Breast epithelium (tissue), 3 donors: ENCODE measurements around the gene RNH1.

Source experiments
- POLR2A ChIP-seq: fragments of 450-650 bp; IDR thresholded peaks from one replicate; pipeline ENCODE4 v1.6.1; 2016; ENCODE audit warnings: antibody characterized with exemption, mild to moderate bottlenecking, moderate library complexity
- TF ChIP-seq, protein P1 (sequence below), 3 donors: fragments of 450-650 bp; IDR thresholded peaks; one replicate each; pipeline ENCODE4 v1.5.1; 2016 to 2017; ENCODE audit warnings: antibody characterized with exemption in 3 of 3, mild to moderate bottlenecking in 3 of 3, moderate library complexity in 3 of 3

DNA sequence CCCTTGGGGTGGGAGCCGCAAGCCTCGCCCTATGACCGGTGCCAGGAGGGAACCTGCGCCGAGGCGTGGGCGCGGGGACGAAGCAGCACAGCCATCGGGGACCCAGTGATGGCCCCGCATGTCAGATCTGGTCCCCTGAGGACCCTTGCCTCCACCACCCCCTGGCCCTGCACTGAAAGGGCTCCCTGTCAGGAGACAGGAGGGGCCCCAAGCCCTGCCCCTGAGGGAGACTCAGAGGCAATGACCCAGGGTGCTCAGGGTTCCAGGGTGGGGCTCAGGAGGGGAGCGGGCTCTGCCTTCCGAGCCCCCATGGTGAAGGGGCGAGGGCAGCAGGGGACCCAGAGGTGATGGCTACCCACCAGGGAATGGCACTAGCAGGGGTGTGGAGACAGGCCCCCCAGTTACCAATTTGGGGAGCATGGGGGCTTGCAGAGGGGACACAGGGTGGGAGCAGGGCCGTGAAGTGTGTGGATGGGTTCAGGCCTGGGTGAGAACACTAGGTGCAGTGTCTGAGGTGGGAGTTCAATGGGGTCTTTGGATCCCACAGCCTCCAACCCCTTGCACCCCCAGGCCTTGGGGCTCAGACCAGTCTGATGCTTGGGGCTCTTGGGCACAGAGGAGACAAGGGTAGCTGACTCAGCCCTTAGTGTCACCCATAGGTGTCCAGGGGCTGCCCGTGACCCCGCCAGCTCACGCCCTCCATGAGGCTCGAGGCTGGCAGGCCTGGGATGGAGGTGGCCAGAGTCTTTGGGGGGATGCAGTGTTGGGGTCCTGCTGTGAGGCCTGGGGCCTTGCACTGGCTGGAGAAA is 30.8 kb upstream of the RNH1 start:
- TF ChIP-seq POLR2A: no peak
- TF ChIP-seq, protein P1, sequence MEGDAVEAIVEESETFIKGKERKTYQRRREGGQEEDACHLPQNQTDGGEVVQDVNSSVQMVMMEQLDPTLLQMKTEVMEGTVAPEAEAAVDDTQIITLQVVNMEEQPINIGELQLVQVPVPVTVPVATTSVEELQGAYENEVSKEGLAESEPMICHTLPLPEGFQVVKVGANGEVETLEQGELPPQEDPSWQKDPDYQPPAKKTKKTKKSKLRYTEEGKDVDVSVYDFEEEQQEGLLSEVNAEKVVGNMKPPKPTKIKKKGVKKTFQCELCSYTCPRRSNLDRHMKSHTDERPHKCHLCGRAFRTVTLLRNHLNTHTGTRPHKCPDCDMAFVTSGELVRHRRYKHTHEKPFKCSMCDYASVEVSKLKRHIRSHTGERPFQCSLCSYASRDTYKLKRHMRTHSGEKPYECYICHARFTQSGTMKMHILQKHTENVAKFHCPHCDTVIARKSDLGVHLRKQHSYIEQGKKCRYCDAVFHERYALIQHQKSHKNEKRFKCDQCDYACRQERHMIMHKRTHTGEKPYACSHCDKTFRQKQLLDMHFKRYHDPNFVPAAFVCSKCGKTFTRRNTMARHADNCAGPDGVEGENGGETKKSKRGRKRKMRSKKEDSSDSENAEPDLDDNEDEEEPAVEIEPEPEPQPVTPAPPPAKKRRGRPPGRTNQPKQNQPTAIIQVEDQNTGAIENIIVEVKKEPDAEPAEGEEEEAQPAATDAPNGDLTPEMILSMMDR (IDR thresholded peaks at IDR 0.05): no peak
